Muscle layer of duodenum (tissue), 2 donors: ENCODE data around the gene RGR.
"Not testable (repeated sequence)": the region's sequence is repeated elsewhere in the genome, so short reads cannot be mapped to it uniquely, and the experiment has no call there.

Experiments
- H3K27ac ChIP-seq: one replicate; pipeline ENCODE4 v1.7.0; 2013; ENCODE audit warnings: mild to moderate bottlenecking, low read length
- H3K27me3 ChIP-seq: one replicate; pipeline ENCODE4 v1.7.0; 2013; ENCODE audit warnings: low read depth, mild to moderate bottlenecking, control low read depth, low read length
- H3K36me3 ChIP-seq, 2 donors: one replicate each; pipeline ENCODE4 v1.7.0; 2013; ENCODE audit warnings: low read length in 2 of 2, control low read depth in 1 of 2, mild to moderate bottlenecking in 1 of 2; ENCODE audit not compliant: insufficient read depth in 2 of 2, control insufficient read depth in 1 of 2
- H3K4me1 ChIP-seq, 2 donors: one replicate each; pipeline ENCODE4 v1.7.0; 2013; ENCODE audit warnings: low read length in 2 of 2, mild to moderate bottlenecking in 2 of 2, control low read depth in 1 of 2, moderate library complexity in 1 of 2; ENCODE audit not compliant: insufficient read depth in 2 of 2, control insufficient read depth in 1 of 2
- H3K4me3 ChIP-seq, 2 donors: one replicate each; pipeline ENCODE4 v1.7.0; 2013; ENCODE audit warnings: low read length in 2 of 2, low read depth in 1 of 2, mild to moderate bottlenecking in 1 of 2
- H3K9me3 ChIP-seq, 2 donors: one replicate each; pipeline ENCODE4 v1.7.0; 2013; ENCODE audit warnings: low read length in 2 of 2, control low read depth in 1 of 2, mild to moderate bottlenecking in 1 of 2; ENCODE audit not compliant: control insufficient read depth in 1 of 2
- donor health status: healthy.

RGR gene

DNA sequence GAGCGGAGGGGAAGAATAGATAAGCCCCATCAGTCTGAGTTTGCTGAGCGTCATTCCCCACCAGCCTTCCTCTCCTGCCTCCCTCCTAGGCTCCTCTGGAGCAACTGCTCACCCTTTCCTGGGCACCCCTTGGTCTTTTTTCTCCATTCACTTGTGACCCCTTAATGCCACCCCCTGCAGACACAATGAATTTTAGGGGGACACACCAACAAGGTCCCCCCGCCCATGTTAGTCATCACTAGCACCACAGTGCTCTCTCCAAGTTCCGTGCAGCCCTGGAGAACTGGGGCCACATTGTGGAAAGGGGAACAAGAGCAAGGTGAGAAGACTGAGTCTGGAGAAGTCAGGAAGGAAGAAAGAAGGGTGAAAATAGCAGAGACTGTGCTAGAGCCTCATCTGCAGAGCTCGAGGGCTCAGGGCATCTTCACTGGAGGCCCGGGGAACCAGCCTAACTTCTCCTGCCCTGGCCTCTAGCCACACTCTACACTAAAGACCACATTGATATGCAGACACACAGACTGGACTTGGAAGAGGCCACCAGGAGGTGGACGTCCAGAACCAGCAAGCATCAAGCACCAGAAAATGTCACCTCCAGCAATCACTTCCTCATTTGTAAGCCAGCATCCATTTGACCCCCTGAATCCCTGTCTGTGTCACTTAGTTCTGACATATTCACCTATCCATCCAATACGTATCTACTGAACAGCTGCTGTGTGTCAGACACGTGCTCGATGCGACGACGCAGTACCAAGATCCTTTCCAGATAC lies 17.5 kb downstream of the RGR start:
- Histone ChIP-seq H3K4me1 (no peaks in the 10 kb centered on the region), H3K36me3 (no peaks in the 10 kb centered on the region), H3K9me3 (no peaks in the 10 kb centered on the region)

DNA sequence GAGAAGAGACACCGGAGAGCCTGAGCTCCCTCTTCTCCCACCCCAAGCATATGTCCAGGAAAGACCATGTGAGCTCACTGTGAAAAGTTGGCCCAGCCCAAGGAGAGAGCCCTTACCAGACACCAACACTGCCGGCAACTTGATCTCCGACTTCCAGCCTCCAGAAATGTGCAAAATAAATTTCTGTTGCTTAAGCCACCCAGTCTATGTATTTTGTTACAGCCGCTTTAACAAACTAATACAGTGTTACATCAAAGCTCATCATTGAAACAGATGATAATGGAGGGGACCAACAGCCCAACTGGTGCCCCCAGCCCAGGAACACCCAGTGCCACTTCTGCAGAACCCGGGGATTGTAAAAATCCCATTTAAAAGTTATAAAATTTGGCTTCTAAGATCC lies 18.9 kb downstream of the RGR start:
- H3K27ac ChIP-seq = no peak overlapping the region
- H3K36me3 ChIP-seq = no peaks in the 10 kb centered on the region
- no peaks in the 10 kb centered on the region for H3K27me3 ChIP-seq
- H3K4me1 ChIP-seq = no peaks in the 10 kb centered on the region
- no peak overlapping the region for H3K4me3 ChIP-seq
- no peaks in the 10 kb centered on the region for H3K9me3 ChIP-seq

More for the DNA sequence above, 17.5 kb downstream of the RGR start:
- Histone ChIP-seq H3K27ac (no peak overlapping the region), H3K4me3 (no peak overlapping the region), H3K27me3 (no peaks in the 10 kb centered on the region)

DNA sequence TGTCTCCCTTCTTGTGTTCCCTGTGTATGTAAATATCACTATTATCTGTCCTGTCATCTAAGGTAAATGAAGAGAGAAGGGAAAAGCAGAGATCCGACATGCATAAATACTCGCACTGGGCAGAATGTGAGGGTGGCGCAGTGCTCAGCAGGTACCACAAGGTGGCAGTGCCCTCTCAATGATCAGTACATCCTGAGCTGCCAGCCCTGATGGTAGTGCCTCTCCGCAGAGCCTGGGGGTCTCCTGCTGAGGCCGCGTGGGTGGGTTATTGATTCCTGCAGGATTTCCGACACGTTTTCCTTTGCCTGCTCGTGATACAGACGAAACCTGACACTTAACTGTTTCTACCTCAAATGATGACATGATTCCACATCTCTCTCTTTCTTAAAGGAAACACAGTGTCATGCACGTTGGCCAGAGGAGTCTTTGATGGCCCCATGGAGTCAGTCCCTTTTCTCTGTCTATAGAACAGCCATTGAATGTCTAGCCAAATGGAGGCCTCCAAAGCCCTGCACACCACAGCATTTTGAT lies 19.8 kb downstream of the RGR start:
- Histone ChIP-seq H3K9me3 (no peaks in the 10 kb centered on the region), H3K4me3 (no peak overlapping the region), H3K27ac (no peak overlapping the region), H3K4me1 (no peaks in the 10 kb centered on the region), H3K36me3 (no peaks in the 10 kb centered on the region), H3K27me3 (no peaks in the 10 kb centered on the region)

DNA sequence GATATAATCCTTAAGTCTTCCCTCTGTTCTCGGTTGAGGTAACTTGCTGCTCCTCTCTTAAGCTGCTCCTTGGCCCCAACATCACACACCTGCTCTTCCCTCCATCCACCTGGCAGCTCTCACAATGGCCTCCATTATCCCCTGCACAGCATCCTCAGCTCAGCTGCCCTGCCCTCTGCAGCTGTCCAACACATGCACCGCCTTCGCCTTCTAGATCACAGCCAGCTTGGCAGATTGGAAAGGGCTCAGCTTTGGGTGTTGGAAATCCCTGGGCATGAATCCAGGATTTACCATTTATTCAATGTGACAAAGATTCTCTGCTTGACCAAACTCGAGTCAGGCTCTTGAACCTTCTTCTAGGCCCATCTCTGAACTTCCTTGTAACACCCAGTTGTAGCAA lies 20.6 kb downstream of the RGR start:
- H3K4me1 ChIP-seq = no peaks in the 10 kb centered on the region
- no peaks in the 10 kb centered on the region for H3K9me3 ChIP-seq
- H3K27me3 ChIP-seq = no peaks in the 10 kb centered on the region
- no peaks in the 10 kb centered on the region for H3K36me3 ChIP-seq
- H3K4me3 ChIP-seq = no peak overlapping the region
- H3K27ac ChIP-seq = no peak overlapping the region

DNA sequence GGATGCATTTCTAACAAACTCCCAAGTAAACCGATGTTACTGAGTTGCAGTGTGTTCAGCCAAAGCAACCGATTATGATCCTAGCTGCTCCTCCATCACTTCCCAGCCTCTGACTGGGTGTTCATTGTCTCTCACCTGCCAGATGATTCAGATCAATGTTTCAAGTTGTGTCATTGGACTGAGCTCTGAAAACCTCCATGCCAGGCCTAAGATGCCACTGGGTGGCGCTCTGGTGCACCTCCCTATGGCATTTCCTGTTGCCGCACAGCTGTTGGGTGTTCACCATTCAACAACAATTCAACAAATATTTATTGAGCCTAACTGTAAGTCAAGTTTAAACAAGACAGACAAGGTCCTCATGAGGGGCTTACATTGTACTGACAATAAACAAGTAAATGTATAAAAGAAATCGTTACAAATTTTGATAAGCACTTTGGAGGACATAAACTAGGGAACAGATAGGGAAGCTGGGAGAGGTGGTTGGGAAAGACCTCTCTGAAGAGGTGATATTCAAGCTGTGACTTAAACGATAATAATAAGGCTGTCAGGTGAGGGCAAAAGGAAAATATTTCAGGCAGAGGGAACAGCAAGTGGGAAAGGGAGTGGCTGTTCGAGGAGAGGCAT lies 22.8 kb downstream of the RGR start:
- Histone ChIP-seq H3K27ac (no peak overlapping the region), H3K4me3 (no peak overlapping the region), H3K9me3 (no peaks in the 10 kb centered on the region), H3K27me3 (no peaks in the 10 kb centered on the region), H3K4me1 (no peaks in the 10 kb centered on the region), H3K36me3 (no peaks in the 10 kb centered on the region)

DNA sequence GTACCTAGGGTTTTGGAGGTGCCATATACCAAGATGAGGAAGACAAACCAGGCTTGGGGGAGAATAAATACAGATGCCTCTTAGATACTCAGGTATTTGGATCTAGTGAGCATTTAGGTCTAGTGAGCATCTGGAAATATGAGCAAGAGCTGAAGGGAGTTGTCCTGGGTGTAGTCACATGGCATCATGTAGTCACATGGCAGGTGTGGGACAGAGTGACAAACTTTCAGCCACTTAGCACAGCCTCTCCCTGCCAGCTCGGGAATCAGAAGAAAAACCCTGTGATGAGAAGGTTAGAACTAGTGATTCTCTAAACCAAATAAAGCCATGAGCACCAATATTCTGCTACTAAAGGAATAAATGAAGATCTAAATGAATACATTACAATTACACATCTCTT lies 24.3 kb downstream of the RGR start:
- no peak overlapping the region for H3K27ac ChIP-seq
- no peaks in the 10 kb centered on the region for H3K27me3 ChIP-seq

DNA sequence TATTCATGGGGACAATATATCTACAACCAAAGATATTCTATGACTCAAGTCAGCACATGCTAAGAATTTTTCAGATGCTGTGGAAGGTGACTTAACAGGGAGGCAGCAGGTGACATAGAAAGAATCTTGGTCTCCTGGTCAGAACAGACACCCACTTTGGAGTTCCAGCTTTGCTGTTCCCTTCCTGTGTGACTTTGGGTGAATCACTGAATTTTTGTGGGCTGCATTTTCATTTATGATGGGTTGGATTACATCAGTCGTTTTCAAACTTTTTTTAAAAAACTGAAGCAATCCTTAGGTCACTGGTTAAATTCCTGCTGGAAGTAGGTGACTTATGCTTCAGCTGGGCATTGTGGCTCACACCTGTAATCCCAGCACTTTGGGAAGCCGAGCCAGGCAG lies 24.9 kb downstream of the RGR start:
- H3K27ac ChIP-seq = no peak overlapping the region
- H3K27me3 ChIP-seq = no peaks in the 10 kb centered on the region
- no peaks in the 10 kb centered on the region for H3K36me3 ChIP-seq
- no peaks in the 10 kb centered on the region for H3K9me3 ChIP-seq
- H3K4me3 ChIP-seq = no peak overlapping the region
- no peaks in the 10 kb centered on the region for H3K4me1 ChIP-seq

More for the DNA sequence above, 24.3 kb downstream of the RGR start:
- Histone ChIP-seq H3K4me3 (no peak overlapping the region), H3K4me1 (no peaks in the 10 kb centered on the region), H3K9me3 (no peaks in the 10 kb centered on the region), H3K36me3 (no peaks in the 10 kb centered on the region)

DNA sequence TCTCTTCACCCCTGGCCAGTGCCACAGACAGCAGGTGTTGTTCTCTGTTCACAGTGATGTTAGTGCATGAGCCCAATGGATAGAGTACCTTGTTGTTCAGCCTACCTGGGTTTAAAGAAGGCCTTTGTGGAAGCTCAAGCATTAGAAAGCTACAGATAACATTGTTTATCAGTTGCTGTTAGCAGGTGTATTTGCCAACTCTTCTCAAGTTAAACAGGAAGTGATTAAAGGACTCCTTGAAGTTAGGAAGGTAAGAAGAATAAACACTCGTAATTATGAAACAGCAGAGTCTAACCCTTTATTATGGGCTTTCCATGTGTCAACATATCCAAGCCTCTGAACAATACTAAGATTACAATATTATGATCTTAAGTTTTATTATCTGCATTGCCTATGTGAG lies 25.9 kb downstream of the RGR start:
- Histone ChIP-seq H3K27me3 (no peaks in the 10 kb centered on the region), H3K27ac (no peak overlapping the region), H3K36me3 (no peaks in the 10 kb centered on the region), H3K4me1 (no peaks in the 10 kb centered on the region), H3K4me3 (no peak overlapping the region), H3K9me3 (no peaks in the 10 kb centered on the region)

DNA sequence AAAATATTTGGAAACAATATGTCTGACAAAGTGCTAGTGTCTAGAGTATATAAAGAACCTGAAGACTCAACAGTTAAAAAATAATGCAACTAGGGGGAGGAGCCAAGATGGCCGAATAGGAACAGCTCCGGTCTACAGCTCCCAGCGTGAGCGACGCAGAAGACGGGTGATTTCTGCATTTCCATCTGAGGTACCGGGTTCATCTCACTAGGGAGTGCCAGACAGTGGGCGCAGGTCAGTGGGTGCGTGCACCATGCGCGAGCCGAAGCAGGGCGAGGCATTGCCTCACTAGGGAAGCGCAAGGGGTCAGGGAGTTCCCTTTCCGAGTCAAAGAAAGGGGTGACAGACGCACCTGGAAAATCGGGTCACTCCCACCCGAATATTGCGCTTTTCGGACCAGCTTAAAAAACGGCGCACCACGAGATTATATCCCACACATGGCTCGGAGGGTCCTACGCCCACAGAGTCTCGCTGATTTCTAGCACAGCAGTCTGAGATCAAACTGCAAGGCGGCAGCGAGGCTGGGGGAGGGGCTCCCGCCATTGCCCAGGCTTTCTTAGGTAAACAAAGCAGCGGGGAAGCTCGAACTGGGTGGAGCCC lies 35.1 kb downstream of the RGR start:
- not testable (repeated sequence) for H3K9me3 ChIP-seq, H3K4me3 ChIP-seq, H3K36me3 ChIP-seq, H3K27ac ChIP-seq, H3K4me1 ChIP-seq, H3K27me3 ChIP-seq

DNA sequence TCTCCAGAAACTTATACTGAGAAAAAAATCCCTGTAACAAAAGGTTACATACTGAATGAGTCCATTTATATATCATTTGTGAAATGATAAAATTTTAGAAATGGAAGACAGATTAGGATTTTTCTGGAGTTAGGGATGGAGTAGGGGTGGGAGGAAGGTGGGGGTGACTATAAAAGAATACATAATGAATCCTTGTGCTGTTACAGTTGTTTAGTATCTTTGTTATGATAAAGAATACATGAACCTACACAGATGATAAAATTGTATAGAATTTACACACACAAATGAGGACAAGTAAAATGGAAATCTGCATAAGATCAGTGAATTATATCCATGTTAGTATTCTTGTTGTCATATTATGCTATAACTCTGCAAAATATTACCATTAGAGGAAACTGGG lies 41.8 kb downstream of the RGR start:
- Histone ChIP-seq H3K27ac (no peak overlapping the region), H3K4me3 (no peak overlapping the region), H3K36me3 (no peaks in the 10 kb centered on the region), H3K27me3 (no peaks in the 10 kb centered on the region), H3K9me3 (no peaks in the 10 kb centered on the region), H3K4me1 (no peaks in the 10 kb centered on the region)

DNA sequence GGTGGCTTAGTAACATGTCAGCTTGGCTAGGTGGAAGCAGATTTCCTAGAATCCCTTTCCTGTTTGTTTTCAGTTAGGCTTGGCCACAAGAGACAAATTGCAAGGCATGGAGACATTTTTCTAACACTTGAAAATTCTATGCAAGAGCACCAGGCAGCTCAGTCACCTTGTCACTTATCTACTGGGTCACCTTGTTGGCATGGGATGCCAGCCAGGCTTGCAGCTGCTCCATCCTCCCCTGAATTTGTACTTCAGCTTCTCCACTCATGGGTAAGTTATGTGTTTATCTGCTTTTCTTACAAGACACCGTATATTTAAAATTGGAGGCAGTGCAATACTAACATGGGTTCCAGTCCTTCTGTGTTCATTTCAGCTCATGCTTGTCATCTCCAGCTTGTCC lies 43.3 kb downstream of the RGR start:
- Histone ChIP-seq H3K4me3 (no peak overlapping the region), H3K27me3 (no peaks in the 10 kb centered on the region), H3K4me1 (no peaks in the 10 kb centered on the region), H3K9me3 (no peaks in the 10 kb centered on the region), H3K36me3 (no peaks in the 10 kb centered on the region), H3K27ac (no peak overlapping the region)
